NCI-H2081 (cell line): ENCODE data around the gene TMEM135.
"Not testable (repeated sequence)": the region's sequence is repeated elsewhere in the genome, so short reads cannot be mapped to it uniquely, and the experiment has no call there.

Experiments
- DNase-seq, 2 experiments: peaks; one replicate each; lab custom pipeline; 2025; lab: John Stamatoyannopoulos, UW

The TMEM135 gene

DNA sequence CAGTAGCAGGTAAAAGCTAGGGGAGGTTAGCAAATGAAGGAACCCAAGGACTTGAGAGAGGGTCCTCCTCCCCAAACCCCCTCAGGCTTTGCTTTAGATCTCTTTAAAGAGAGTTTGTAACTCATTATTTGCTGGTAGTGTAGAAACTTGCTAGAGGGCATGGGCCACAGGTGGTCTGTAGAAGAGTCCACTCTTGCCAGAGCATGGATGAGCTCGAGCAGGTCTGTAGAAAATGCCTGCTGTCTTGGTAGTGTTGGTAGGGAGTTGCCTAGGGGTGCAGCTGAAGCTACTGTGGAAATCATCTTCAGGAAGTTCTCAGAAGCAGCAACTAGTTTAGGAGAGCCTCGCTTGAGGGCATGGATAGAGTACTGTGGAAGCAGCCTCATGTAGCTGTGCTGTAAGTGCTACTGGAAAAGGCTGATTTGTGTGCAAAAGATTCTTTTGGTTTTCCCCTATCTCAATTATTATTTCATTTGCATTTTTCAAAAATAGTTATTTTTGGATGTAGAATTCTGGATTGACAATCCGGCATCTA lies 104.3 kb downstream of the TMEM135 start:
- no peak for DNase-seq

DNA sequence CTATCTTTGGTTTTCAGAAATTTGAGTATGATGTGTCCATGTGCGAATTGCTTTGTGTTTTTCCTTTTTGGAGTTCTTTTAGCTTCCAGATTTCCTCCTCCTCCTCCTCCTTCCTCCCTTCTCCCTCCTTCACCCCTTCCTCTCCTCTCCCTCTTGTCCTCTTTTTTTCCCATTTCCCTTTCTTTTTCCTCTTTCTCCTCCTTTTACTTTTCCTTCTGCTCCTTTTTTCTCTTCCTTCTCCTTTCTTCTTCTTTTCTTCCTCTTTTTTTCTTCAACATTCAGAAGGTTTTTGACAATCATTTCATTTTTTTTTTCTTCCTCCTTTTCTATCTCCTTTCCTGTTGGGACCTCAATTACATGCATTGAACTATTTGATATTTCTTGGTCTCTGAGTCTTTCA lies 104.9 kb downstream of the TMEM135 start:
- DNase-seq, result no peak

DNA sequence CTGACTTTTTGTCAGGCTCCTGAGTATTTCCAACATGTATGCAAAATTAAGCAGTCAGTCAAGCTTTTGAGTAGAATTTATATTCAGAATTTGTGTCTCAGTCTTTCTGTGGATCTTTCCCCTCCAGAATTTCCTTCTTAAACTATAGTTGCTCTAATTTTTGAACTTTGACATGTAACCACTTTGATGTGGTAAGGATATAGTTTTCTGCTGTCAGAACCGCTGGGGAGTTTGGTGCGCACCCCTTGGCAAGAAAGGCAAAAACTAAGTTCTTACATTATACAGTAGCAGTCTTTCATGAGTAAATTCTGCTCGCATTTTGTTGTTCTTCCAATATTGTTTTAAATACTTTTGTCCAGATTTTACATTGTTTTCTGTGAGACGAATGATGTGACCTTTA lies 105.9 kb downstream of the TMEM135 start:
- DNase-seq, result no peak

DNA sequence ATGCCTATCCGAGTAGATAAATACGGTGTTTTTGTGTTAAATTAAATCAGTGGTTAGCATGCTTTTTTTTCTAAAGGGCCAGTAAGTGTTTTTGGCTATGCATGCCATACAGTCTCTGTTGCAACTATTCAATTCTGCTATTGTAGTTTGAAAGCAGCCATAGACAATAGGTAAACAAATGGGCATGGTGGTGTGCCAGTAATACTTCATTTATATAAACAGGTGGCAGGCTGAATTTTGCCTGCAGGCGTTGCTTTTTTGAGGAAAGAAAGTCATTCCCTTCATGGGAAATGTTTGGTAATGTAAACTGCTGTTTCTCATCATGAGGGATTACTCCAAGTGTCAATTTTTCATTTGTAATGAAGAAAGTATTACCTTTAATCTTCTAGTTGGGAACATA lies 106.5 kb downstream of the TMEM135 start:
- peak; percentile 64 to 79 for DNase-seq

DNA sequence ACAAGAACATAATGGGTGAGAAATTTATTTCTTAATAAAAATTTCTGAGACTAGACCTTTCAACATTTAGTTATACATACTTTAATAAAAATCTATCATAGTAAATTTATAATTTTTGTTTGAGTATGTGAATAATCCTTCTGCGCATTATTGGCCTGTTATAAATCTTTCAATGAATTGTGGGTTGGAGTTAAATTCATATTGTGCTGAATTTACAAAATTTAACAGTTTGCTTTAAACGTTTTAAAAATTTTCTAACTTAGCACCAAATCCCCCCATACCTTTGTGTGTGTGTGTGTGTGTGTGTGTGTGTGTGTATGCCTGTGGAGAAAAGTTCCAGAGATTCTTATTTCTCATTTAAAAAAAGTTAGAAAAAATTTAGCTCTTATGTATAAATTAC lies 111.0 kb downstream of the TMEM135 start:
- no peak for DNase-seq

DNA sequence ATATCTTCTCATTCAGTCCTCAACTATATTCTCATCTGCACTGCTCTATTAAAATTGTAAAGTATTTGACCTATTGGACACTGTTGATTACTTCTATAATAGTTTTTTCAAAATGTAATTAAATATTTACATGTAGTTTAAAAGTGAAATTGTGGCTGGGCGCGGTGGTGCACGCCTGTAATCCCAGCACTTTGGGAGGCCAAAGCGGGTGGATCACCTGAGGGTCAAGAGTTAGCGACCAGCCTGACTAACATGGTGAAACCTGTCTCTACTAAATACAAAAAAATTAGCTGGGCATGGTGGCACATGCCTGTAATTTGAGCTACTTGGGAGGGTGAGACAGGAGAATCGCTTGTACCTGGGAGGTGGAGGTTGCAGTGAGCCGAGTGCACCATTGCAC lies 112.0 kb downstream of the TMEM135 start:
- not testable (repeated sequence) for DNase-seq

DNA sequence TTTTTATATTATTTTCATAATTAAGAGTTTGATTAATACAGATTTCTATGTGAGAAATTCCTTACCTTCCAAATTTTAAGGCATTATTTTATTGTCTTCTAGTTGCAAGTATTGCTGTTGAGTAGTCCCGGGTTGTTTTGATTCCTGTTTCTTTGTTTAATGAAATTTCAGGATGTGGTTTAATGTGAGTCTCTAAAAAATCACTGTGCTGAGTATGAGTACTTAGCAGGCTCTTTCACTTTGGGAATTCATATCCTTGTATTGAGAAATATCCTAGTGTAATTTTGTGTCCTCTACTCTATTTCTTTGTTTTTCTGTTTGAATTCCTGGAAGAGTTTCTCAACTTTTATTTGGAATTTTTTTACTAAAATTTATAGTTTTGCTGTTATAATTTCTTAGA lies 113.2 kb downstream of the TMEM135 start:
- no peak for DNase-seq

DNA sequence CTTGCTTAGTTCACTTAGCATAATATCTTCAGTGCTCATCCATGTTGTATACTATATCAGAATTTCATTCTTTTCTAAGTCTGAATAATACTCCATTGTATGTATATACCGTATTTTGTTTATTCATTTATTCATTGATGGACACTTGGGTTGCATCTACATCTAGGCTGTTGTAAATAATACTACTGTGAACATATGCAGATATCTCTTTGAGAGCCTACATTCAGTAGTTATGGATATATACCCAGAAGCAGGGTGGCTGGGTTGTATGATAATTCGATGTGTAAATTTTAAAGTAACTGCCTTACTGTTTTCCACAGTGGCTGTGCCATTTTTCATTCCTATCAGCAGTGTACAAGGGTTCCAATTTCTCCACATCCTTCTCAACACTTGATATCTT lies 116.5 kb downstream of the TMEM135 start:
- no peak for DNase-seq

DNA sequence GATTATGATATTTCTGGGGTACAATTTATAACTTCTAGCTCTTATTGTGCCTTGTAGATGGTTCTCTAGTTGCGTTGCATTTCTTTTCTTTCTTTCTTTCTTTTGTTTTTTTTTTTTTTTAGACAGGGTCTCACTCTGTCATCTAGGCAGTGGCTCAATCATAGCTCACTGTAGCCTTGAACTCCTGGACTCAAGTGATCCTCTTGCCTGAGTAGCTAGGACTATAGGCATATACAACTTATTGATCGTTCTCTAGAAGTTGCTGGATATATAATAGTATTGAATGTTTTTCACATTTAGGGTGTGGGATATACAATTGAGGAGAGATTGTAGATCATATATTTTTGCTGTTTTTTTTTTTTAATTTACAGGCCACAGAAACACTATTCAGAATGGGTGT lies 119.2 kb downstream of the TMEM135 start:
- no peak for DNase-seq

DNA sequence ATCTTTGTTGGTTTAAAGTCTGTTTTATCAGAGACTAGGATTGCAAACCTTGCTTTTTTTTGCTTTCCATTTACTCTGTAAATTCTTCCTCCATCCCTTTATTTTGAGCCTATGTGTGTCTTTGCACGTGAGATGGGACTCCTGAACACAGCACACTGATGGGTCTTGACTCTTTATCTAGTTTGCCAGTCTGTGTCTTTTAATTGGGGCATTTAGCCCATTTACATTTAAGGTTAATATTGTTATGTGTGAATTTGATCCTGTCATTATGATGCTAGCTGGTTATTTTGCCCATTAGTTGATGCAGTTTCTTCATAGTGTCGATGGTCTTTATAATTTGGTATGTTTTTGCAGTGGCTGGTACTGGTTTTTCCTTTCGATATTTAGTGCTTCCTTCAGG lies 131.3 kb downstream of the TMEM135 start:
- not testable (repeated sequence) for DNase-seq

DNA sequence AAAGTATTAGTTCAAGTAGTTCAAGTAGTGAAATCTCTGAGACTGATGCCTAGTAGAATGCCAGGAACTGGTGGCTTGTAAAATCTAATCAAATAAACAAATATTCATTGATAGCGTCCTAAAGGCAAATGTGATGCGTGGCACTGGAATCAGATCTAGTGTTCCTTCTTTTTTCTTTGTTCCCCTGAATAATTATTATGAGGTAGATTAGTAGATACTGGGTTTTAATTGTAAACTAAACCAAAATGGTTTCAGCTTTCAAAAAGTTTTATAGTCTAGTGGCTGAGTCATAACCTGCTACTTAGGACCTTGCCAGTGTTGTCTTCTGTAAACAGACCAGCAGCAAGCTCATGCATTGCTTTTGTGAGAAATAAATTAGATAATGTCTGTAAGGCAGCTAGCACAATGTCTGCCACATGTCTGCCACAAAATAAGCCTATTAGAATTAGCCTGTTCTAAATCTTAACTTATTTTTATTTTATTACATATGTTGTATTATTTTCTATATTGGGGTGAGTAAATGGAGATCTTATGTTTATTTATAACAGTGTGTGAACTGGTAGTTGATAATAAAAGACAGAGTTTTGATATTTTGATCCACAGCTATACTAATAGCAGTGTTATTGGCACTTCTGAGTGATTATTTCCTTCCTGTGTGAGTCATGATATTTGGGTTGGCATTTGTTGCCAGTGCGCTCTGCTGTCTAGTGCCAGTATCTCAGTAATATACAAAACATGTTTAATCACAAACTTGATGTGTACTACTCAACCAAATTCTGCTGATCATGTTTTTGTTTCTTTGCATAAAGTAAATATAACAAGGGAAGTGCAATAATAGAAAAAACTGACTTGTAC lies 135.7 kb downstream of the TMEM135 start:
- peak in 1 of 2 experiments; percentile 24 for DNase-seq

DNA sequence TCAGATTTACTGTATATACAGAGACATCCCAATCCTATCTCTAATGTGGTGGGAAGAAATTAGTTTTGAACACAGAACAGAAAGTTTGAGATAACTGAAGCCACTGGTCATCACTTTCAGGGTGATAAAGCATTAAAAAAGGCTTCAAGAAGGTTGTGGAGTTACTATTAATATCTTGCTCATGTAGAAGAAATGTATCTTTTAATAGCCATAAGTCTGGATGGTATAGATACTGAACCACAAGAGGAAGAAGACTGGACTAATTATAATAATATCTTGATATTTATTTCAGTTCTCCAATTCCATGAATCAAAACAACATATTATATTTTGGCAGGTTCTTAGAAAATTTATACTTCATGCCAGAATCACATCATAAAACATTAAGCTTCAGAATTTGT lies 137.1 kb downstream of the TMEM135 start:
- DNase-seq, result no peak

DNA sequence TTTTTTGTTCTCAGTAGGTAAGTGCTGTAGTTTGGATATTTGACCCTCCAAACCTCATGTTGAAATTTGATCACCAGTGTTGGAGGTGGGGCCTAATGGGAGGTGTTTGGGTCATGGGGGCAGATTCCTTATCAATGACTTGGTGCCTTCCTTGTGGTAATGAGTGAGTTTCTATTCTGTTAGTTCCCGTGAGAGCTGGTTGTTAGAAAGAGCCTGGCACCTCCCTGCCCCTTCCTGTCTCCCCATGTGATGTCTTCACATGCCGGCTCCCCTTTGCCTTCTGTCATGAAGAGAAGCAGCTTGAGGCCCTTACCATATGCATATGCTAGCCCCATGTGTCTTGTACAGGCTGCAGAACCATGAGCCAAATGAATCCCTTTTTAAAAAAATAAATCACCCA lies 138.3 kb downstream of the TMEM135 start:
- DNase-seq, result no peak

DNA sequence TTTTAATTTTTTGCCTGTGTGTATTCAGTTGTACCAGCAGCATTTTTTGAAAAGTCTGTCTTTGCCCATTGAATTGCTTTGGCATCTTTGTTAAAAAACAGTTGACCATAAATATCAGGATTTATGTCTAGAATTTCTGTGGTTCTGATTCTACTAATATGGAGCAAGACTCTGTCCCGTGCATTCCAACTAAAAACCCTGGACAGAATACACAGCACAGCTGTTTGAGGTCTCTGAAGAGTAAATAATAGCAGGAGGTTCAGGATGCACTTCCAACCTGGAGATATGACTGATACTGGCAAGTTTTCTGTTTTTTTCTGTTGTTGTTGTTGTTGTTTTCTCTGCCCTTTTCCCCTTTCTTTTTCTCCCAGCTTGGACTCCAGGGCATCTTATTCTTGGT lies 141.9 kb downstream of the TMEM135 start:
- DNase-seq, result no peak

DNA sequence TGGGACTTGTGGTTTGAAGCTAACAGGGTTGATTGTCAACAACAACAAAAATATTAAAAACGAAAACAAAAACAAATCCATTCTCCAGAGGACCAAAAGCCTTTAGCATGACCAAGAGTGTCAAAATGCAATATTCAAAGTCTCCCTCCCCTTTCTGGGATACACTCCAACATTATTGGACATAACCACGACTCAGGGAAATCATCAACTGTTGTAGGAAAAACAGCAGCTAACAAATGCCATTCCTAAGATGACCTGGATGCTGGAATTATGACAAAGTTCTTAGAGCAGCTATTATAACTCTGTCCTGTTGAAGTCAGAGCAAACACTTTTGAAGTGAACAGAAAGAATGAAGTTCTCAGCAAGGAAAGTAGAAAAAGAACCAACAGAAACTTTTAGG lies 143.0 kb downstream of the TMEM135 start:
- no peak for DNase-seq

DNA sequence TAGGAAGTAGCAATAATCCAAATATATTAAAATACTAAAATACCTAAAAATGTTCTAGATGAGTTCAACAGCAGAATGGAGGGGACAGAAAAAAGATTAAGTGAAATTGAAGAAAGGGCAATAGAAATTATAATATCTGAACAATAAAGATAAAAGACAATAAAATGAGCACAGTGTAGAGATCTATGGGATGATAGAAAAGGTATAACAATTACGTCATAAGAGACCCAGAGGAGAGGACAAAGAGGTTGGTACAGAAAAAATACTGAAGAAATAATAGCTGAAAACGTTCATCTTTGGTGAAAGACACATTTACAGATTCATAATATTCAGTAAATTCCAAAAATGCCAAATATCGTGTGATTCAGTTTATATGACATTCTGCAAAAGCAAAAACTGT lies 143.4 kb downstream of the TMEM135 start:
- no peak for DNase-seq

DNA sequence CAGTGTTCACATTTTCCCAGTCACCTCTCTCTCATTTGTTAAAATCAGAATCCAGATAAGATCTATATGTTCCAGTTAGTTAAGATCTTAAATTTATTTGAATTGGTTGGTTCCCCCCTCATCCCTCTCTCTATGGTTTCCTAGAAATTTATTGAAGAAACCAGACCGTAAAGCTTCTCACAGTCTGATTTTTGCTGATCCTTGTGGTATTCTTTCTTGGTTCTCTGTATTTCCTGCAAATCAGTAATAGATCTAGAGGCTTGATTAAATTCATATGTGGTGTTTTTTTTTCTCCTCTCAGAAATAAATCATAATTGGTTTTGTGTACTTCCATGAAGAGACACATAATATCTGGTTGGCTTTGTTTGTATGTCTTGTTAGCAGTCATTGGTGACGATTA lies 147.5 kb downstream of the TMEM135 start:
- DNase-seq, result no peak

DNA sequence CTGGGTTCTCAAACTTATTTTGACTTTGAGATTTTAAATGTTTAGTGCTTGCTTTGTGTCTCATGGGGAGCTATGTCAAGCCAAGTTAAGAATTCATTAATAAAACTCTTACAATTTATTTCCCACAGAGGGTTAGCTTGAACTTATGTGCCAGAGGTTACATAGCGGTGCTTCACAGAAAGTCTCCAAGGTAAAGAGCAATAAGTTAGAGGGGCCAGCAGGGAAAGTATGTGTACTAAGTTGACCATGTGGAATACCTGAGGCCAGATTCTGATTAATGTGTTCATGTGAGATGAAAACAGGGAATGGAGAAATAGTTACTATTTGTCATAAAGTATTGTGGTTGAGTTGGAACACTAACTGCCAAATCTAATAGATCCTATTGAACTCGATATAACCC lies 149.3 kb downstream of the TMEM135 start:
- DNase-seq, result no peak

DNA sequence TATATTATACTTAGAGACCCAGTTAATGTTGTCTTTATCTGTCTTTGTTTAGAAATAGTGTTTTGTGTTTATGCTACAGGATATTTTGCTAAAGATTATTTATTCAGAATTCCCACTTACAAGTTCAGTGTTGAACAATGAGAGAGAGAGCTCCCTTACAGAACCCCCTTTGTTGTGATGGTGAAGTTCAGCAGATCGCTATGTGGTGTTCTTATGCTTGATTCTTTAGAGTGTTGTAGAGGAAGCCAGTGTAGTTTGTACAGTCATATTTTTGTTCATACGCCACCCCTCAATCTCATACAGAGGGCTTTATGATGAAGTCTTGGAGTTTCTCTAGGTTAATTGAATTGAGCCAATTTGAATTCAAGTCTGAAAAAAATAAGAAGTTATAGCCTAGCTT lies 150.2 kb downstream of the TMEM135 start:
- no peak for DNase-seq

DNA sequence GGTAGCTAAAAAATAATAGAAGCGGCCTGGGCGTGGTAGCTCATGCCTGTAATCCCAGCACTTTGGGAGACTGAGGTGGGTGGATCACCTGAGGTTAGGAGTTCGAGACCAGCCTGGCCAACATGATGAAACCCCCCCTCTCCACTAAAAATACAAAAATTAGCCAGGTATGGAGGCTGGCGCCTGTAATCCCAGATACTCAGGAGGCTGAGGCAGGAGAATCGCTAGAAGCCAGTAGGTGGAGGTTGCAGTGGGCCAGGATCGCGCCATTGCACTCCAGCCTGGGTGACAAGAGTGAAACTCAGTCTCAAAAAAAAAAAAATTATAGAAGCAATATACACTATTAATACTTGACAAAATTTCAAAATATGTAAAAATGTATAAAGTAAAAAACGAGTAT lies 150.7 kb downstream of the TMEM135 start:
- not testable (repeated sequence) for DNase-seq

DNA sequence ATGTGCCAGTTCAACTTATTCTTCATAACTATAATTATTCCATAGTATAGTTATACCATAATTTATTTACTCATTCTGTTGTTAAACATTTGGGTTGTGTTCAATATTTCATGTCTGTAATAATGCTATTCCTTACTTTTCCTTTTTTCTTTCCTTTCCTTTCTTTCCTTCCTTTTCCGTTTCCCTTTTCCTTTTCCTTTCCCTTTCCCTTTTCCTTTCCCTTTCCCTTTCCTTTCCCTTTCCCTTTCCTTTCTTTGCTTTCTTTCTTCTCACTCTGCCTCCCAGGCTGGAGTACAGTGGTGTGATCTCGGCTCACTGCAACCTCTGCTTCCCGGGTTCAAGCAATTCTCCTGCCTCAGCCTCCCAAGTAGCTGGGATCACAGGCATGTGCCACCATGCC lies 151.2 kb downstream of the TMEM135 start:
- not testable (repeated sequence) for DNase-seq

DNA sequence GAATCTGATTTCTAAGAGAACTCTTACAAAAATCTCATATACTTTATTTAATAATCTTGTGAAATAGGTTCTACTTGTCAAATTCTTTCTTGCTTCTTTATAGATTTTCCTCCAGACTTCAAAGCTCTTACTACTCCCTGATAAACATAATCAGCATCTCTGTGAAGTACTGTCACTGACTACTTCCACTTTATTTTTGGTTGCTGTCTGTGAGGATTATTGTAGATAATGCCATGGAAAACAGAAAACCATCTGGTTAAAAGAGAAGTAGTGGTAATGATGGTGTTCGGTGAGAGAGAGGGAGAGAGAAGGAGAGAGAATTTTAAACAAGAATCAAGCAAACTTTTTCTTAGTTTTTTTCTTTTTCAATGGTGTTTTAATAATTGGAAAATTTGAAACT lies 152.3 kb downstream of the TMEM135 start:
- DNase-seq, result no peak

DNA sequence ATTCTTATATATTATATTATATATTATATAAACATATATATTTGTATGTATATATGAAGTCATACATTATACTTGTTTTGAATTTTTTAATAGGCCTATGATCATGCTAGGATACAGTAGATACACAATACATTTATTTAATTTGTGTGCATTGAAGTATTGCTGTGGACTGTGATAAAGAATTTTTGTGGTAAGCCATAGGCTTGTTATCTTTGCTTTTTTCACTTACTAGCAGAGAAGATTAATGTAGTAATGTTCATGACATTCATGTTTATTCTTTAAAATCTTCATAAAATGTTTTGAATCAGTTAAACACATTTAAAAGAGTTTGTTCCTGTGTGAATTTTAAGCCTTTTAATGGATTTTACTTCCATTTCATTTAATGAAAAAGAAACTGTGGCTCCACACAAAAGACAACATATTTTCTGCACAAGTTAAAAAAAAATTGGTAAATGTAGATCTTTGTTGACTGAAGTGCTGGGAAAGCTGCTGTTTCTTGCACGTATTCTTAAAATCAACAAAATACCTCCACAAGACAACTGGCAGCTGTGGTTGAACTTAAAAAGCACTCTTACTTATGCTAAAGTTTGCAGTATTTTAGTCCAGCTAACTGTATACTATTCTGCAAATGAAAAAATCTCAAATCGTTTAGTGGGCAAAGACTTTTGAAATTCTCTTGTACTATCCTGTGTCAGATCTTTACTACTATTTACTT lies 156.2 kb downstream of the TMEM135 start:
- no peak for DNase-seq
